GM19035 (cell line): Measurements from ENCODE around the gene NBAS.
"Not testable (repeated sequence)": the region's sequence is repeated elsewhere in the genome, so short reads cannot be mapped to it uniquely, and the experiment has no call there.

Experiments
- ATAC-seq: cut with Tn5 transposase; IDR thresholded peaks from one replicate; pipeline ENCODE4 v1.9.1; 2021; ENCODE audit not compliant: unreplicated experiment

NBAS gene

DNA sequence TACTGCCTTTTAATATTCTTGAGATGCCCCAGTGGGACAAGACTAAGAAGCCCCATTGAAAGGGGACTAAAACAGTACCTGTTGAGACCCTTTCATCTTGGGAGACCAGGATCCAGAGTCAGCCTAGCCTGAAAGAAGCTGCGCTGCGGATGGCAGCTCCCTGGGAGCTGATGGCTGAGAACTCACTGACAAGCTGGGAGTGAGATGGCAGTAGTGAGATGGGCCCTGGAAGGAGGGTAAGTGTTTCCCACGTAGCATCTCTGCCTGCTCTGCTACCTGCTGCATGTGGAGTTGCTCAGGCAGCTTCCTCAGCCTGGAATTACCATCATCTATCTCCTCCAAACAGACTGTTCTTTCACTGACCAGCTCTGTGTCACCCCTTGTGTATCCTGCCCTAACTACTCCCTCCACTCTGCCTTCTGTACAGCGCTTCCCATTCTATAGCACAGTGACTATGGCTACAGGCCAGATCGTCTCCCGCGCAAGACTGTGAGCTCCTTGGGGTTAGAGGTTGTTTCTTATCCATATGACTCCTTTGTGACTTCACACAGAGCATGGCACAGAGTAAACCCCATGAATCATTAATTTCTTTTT is 330.4 kb downstream of the NBAS start:
- no peak for ATAC-seq

GRCh38 chr2:15226661-15227060 is 334.5 kb downstream of the NBAS start:
- ATAC-seq, result no peak

DNA sequence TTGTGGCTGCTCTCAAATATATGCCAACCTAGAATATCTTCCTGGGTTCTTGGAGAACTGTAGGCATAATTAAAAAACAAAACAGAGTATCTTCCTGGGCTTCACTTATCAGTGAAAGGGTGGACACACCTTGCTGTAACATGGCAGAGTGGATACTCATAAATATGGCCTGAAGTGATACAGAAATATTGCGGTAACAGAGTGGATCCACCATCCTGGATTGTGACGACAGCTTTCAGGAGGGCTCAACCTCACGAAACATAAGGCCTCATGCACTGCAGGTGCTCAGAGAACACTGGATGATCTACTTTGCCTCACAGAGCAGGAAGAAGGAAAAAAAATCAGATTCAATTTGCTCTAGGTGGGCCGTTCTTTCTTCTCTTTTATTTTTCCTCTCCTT is 336.0 kb downstream of the NBAS start:
- no peak for ATAC-seq

DNA sequence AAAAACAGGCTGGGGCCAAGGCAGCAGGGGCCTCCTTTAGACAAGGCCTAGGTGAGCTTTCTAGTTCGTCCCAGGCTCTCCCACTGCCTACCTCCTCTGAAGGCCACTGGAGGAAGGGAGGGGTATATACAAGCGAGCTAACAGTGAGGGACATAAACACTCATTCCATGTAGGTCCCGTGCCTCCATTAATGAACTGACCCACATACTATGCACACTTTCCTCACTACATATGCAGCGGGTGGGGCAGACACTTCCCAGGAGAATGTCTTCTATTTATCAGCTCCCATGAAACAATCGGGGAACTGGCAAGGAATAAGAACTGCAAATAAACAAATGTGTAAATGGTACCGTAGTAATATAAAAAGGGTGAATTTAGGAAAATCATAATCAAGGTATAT is 336.5 kb downstream of the NBAS start:
- ATAC-seq, result no peak

GRCh38 chr2:15223887-15224286 is 337.2 kb downstream of the NBAS start:
- ATAC-seq, result no peak

- no peak for ATAC-seq
These were observed 338.3 kb downstream of the NBAS start for GRCh38 chr2:15222856-15223255.

- ATAC-seq, result no peak
These were observed 340.5 kb downstream of the NBAS start for GRCh38 chr2:15220603-15221002.

DNA sequence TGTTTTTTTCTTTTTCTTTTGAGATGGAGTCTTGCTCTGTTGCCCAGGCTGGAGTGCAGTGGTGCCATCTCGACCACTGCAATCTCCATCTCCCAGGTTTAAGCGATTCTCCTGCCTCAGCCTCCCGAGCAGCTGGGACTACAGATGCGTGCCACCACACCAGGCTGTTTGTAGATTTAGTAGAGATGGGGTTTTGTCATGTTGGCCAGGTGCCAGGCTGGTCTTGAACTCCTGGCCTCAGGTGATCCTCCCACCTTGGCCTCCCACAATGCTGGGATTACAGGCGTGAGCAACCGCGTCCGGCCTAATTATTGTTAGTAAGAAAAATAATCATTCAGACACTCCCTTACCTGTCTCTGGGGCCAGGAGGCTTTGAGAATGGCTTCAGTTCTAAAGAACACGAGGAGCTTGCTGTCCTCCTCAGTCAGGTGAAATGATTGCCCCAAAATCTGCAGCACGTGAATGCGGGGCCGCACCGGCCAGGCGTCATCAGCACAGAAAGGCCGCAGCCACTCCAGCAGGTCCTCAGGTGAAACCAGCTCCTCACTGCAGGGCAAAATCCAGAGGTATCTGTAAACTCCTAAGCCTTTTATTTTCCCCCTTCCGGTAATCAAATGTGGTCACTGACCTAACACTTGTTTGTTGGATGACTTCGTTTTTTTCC is 342.6 kb downstream of the NBAS start:
- ATAC-seq, result no peak

DNA sequence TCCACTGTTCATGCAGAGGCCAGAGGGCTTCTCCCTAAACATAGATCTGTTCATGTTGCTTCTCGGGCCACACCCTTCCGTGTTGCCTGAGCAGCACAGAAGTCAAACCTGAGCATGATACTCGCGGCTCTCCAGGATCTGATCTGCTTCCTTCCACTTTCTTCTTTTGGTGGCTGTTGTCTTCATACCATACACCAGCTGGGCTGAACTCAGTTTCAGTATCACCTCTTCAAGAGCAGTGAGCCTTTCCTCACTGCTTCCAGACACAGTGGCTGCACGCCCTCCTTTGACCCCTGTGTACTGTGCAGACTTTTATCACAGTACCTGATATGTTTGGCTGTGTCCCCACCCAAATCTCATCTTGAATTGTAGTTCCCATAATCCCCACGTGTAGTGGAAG is 348.9 kb downstream of the NBAS start:
- ATAC-seq, result no peak

DNA sequence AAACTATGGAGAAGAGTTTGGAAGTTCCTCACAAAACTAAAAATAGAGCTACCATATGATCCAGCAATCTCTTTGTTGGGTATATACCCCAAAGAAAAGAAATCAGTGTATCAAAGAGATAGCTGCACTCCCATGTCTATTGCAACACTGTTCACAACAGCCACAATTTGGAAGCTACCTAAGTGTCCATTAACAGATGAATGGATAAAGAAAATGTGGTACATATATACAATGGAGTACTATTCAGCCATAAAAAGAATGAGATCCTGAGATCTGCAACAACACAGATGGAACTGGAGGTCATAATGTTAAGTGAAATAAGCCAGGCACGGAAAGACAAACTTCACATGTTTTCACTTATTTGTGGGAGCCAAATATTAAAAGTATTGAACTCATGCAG is 350.6 kb downstream of the NBAS start:
- ATAC-seq, result not testable (repeated sequence)

- ATAC-seq, result no peak
These were observed 354.7 kb downstream of the NBAS start for GRCh38 chr2:15206419-15206818.

DNA sequence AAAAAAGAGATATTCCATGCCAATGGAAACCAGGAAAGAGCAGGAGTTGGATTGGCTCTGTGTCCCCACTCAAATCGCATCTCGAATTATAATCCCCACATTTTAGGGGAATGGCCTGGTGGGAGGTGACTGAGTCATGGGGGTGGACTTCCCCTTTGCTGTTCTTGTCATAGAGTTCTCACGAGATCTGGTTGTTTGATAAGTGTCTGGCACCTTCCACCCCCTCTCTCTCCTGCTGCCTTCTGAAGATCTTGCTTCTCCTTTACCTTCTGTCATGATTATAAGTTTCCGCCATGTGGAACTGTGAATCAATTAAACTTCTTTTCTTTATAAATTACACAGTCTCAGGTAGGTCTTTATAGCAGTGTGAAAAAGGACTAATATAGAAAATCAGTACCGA is 355.6 kb downstream of the NBAS start:
- no peak for ATAC-seq

DNA sequence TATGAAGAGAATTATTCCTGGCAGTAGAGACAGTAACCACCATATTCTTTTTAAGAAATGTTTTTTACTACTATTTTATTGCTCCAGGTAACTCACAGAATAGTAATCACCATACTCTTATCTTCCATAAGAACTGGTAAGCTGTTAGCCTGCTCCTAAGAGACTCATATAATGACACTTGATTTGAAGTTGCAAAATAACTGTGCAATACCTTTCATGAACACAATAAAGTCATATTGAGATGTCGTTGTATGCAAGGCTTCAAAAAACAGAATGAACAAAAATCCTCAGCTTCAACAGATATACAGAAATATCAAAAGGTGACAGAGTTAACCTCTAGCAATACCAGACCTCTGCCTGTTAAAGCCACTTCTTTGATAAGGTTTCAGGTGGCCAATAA is 360.1 kb downstream of the NBAS start:
- ATAC-seq, result no peak

GRCh38 chr2:15200581-15200980 is 360.6 kb downstream of the NBAS start:
- ATAC-seq, result no peak

DNA sequence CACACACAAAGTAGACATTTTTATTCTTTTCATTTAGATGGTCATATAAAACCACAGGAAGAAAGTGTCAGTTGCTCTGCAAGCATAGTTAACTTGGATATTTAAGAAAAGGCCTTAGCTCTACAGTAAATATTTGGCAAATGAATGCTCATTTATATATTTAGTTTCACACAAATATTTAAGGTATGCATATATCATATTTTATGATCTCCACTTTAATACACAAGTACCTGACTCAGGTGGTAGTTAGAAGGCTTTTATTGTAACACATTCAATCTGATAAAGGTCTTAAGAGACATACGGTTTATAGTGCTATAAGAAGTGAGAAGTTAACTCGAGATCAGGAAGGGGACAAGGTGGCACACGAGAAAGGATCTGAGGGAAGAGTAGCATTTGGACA is 363.1 kb downstream of the NBAS start:
- ATAC-seq, result no peak

GRCh38 chr2:15195813-15196212 is 365.3 kb downstream of the NBAS start:
- no peak for ATAC-seq

DNA sequence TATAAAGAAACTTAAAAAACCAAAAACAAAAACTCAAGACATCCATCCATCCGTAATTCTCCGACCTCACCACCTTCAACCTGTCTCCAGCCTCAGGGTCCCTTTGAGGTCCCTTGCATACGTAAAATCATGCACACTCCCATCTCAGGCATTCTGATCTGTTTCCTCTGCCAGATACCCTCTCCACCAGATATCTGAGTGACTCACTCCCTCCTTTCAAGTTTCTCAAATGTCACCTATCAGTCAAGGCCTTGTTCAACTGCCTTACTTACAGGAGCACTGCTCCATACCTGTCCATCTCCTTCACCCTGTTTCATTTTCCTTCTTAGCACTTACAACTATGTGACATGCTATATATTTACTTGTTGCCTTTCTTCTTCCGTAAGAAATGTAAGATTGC is 369.3 kb downstream of the NBAS start:
- ATAC-seq, result no peak

GRCh38 chr2:15189216-15189615 is 371.9 kb downstream of the NBAS start:
- no peak for ATAC-seq

DNA sequence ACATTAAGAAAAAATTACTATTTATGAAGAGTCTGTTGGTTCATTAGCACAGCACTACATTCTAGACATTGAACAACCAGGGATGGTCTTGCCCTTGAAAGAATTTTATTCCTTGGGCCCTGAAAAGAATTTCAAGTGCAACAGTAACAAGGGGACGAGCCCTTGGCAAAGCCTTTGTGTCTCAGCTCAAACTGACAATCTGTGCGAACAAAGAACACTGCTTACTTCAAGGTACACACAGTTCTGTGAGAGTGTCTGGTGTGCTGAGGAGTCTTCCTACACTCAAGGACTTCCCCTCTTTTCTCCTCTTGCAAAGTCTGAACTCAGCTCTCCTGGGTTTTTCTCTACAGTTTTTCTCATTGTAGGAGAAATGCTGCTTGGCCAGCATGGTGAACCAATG is 373.4 kb downstream of the NBAS start:
- no peak for ATAC-seq

DNA sequence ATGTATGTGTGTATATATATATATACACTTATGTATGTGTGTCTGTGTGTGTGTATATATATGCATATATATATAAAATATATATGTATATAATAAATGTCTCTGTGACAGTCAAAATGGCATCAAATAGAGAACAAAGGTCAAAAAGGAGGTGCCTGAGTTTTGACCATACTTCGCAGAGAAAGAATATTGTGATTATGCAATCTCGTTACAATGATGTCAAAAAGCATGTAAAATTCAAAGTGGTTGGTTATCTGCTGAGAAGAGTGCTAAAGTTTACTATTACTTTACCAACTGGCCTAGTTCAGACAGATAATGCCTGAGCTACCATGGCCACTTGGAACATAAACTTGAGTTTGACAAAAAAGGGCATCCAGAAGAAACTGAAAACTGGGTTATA is 375.0 kb downstream of the NBAS start:
- no peak for ATAC-seq

DNA sequence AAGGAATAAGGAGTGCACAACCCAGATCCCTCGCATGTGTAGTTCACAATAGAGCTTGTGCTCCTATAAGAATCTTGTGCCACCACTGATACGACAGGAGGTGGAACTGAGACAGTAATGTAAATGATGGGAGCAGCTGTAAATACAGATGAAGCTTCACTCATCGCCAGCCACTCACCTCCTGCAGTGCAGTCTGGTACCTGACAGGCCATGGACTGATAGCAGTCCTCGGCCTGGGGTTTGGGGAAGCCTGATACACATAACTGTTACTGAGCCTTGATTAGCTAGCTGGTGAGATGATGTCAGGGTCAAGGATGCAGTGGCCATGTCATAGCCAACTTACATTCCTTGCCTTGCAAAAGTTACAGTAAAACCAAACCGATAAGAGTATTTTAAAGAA is 376.6 kb downstream of the NBAS start:
- ATAC-seq, result no peak

DNA sequence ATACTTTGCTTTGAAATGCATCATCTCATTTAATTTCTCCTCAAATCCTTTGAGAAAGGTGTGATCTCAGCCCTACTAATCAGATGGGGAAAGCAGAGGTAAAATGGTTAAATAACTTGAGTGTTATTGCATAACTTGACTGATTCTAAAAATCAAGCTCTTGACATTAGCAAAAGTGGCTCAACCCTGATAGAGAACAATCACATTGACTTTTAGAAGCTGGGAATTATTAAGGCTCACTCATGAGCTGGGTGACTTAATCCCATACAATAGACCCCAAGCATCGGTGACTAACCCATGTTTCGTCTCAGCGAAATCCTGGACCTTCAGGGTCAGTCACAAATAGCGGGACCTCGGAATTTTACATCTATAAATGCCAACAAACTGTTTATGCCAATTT is 378.9 kb downstream of the NBAS start:
- ATAC-seq, result no peak

DNA sequence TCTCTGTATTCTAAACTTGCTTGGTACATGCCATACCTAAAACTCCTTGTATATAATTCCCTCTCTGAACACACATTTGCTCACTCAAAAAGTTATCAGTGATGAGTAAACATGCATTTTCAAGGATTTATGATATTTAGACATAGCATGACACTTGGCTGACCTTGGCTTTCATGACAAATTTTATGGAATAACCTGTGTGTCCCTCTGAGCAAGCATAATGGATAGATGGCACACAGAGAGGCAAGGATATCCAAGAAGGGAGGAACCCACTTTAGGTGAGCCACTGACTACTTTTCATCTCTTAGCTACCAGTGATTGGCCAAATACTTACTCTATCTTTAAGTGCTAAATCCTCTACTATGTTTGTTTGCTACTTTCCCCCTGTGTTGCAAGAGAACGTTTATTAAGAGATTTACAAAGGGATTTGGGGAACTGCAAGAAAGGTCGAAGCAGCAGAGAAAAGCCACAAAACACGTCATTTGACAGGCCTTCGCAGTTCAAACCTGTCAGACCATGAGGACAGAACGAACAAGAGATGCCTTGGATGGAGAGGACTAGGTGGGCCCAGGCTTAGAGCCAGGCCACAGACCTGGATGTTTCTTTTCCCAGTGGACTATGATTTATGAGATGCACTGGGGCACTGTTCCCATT is 379.9 kb downstream of the NBAS start:
- ATAC-seq, result no peak
